Upper lobe of left lung (tissue), 6 donors: ENCODE results near the gene THBS2. TPM values are rescaled to one million over a fixed set of nuclear protein-coding genes. Genes with fewer than 3 reads are reported as not detected.
"Not testable (repeated sequence)": the region's sequence is repeated elsewhere in the genome, so short reads cannot be mapped to it uniquely, and the experiment has no call there.

Experiments used
- ATAC-seq, 2 donors: fragments of 200-7000 bp; cut with Tn5 transposase; one replicate each; pipeline ENCODE4 v1.9.1; 2022; ENCODE audit warnings: mild to moderate bottlenecking in 2 of 2, moderate library complexity in 2 of 2; ENCODE audit not compliant: low FRiP score in 2 of 2
- DNase-seq, 2 donors: peaks; one replicate each; pipeline ENCODE4 v3.0.0-alpha.2; 2019 to 2020
- H3K27ac ChIP-seq, 4 donors: fragments of 200-600 bp; sonication (generic); one replicate each; pipeline ENCODE4 v1.5.1; 2016 to 2019
- H3K27me3 ChIP-seq, 4 donors: fragments of 200-600 bp; sonication (generic); one replicate each; pipeline ENCODE4 v1.5.1; 2017 to 2019
- H3K36me3 ChIP-seq, 4 donors: fragments of 200-600 bp; sonication (generic); one replicate each; pipeline ENCODE4 v1.5.1; 2016 to 2019
- H3K4me1 ChIP-seq, 4 donors: fragments of 200-600 bp; sonication (generic); one replicate each; pipeline ENCODE4 v1.5.1; 2018 to 2019
- H3K4me3 ChIP-seq, 4 donors: fragments of 200-600 bp; sonication (generic); one replicate each; pipeline ENCODE4 v1.5.1; 2017 to 2019; ENCODE audit warnings: mild to moderate bottlenecking in 2 of 4, moderate library complexity in 1 of 4
- H3K9me3 ChIP-seq, 4 donors: fragments of 200-600 bp; sonication (generic); one replicate each; pipeline ENCODE4 v1.5.1; 2018 to 2019
- EP300 ChIP-seq, 4 donors: sonication (generic); formaldehyde crosslinking; IDR thresholded peaks; one replicate each; pipeline ENCODE4 v1.5.1; 2017; ENCODE audit warnings: antibody characterized with exemption in 4 of 4, control low read depth in 2 of 4
- POLR2A ChIP-seq, 4 donors: fragments of 450-650 bp; IDR thresholded peaks; one replicate each; pipeline ENCODE4 v1.5.1; 2016 to 2017; ENCODE audit warnings: antibody characterized with exemption in 4 of 4, mild to moderate bottlenecking in 2 of 4
- POLR2AphosphoS5 ChIP-seq, 2 donors: sonication (generic); formaldehyde crosslinking; IDR thresholded peaks; one replicate each; pipeline ENCODE4 v1.5.1; 2017; ENCODE audit warnings: antibody characterized with exemption in 2 of 2
- WGBS, 2 donors: methylation state at CpG; one replicate each; pipeline ENCODE4 v1.1.5; 2017 to 2018; 5-methylcytosine and 5-hydroxymethylcytosine counted together
- total RNA-seq, 6 donors: library from RNA; depleted of rRNA in 4 of 6; stranded (reverse); fragments of >200 nt in 4 of 6; gene quantifications; one replicate each; pipeline versions ENCODE4 v1.1.0 to v1.2.1, GENCODE V29; 2016 to 2021
- TF ChIP-seq, protein P1 (sequence below), 6 experiments: fragments of 450-650 bp in 4 of 6; fragments of 200-600 bp in 2 of 6; sonication (generic) in 2 of 6; IDR thresholded peaks; one replicate each; pipeline ENCODE4 v1.5.1; 2016 to 2019; ENCODE audit warnings: antibody characterized with exemption in 6 of 6
- donor health status: DM: no; HTN: no; CAD: no; lungs with moderate emphysema.
- donor health status: DM: no; HTN: yes; CAD: no; lungs with severe emphysema.

THBS2 gene
- total RNA-seq, 6 donors from 2014 or later, result 5.3 to 43.2 (median 17.3) TPM

- Histone ChIP-seq H3K4me1 (no peaks in the 10 kb centered on the region), H3K27me3 (no peaks in the 10 kb centered on the region), H3K9me3 (no peaks in the 10 kb centered on the region), H3K4me3 (no peak overlapping the region), H3K36me3 (no peaks in the 10 kb centered on the region), H3K27ac (no peak overlapping the region)
- DNase-seq, result no peak
- peak in 1 of 2 donors; percentile 15 for ATAC-seq
- TF ChIP-seq, protein P1, sequence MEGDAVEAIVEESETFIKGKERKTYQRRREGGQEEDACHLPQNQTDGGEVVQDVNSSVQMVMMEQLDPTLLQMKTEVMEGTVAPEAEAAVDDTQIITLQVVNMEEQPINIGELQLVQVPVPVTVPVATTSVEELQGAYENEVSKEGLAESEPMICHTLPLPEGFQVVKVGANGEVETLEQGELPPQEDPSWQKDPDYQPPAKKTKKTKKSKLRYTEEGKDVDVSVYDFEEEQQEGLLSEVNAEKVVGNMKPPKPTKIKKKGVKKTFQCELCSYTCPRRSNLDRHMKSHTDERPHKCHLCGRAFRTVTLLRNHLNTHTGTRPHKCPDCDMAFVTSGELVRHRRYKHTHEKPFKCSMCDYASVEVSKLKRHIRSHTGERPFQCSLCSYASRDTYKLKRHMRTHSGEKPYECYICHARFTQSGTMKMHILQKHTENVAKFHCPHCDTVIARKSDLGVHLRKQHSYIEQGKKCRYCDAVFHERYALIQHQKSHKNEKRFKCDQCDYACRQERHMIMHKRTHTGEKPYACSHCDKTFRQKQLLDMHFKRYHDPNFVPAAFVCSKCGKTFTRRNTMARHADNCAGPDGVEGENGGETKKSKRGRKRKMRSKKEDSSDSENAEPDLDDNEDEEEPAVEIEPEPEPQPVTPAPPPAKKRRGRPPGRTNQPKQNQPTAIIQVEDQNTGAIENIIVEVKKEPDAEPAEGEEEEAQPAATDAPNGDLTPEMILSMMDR (IDR thresholded peaks at IDR 0.05), result no peak
- TF ChIP-seq EP300 (IDR thresholded peaks at IDR 0.05) (no peak), POLR2AphosphoS5 (IDR thresholded peaks at IDR 0.05) (no peak), POLR2A (IDR thresholded peaks at IDR 0.05) (no peak)
- 92 to 94% methylated on average over 9 of the region's 9 CpGs for WGBS, 2 donors
These were observed 53.9 kb downstream of the THBS2 start for GRCh38 chr6:169199625-169200335.

DNA sequence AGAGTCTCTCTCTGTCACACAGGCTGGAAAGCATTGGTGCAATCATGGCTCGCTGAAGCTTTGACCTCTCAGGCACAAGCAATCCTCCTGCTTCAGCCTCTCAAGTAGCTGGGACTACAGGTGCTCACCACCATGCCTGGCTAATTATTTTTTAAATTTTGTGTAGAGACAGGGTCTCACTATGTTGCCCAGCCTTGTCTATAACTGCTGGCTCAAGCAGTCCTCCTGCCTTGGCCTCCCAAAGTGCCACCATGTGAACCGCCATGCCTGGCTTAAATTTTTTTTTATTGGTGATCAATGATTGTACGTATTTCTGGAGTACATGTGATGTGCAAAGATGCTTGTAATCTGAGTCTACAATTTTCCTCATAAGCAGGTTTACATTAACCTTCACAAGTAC lies 54.8 kb downstream of the THBS2 start:
- no peak for DNase-seq
- WGBS, 2 donors, result 86 to 95% methylated on average over 3 of the region's 3 CpGs
- H3K4me3 ChIP-seq, result no peak overlapping the region
- no peak for ATAC-seq
- no peaks in the 10 kb centered on the region for H3K27me3 ChIP-seq
- no peaks in the 10 kb centered on the region for H3K9me3 ChIP-seq
- TF ChIP-seq, protein P1 (IDR thresholded peaks at IDR 0.05), result no peak
- TF ChIP-seq POLR2AphosphoS5 (IDR thresholded peaks at IDR 0.05), result no peak
- TF ChIP-seq EP300 (IDR thresholded peaks at IDR 0.05), result no peak
- TF ChIP-seq POLR2A (IDR thresholded peaks at IDR 0.05), result no peak
- no peaks in the 10 kb centered on the region for H3K36me3 ChIP-seq
- H3K4me1 ChIP-seq, result no peaks in the 10 kb centered on the region
- H3K27ac ChIP-seq, result no peak overlapping the region

DNA sequence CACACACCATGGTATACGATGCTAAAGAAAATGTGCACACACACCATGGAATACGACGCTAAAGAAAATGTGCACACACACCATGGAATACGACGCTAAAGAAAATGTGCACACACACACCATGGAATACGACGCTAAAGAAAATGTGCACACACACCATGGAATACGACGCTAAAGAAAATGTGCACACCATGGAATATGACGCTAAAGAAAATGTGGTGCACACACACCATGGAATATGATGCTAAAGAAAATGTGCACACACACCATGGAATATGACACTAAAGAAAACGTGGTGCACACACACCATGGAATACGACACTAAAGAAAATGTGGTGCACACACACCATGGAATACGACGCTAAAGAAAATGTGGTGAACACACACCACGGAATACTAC lies 55.7 kb downstream of the THBS2 start:
- not testable (repeated sequence) for H3K4me1 ChIP-seq, H3K36me3 ChIP-seq, H3K9me3 ChIP-seq, H3K27me3 ChIP-seq, DNase-seq, H3K27ac ChIP-seq, H3K4me3 ChIP-seq, ATAC-seq
- WGBS, 2 donors, result 88 to 93% methylated on average over 15 of the region's 15 CpGs

GRCh38 chr6:169196279-169196678 lies 57.4 kb downstream of the THBS2 start:
- not testable (repeated sequence) for H3K27ac ChIP-seq, DNase-seq, H3K36me3 ChIP-seq, H3K4me3 ChIP-seq, H3K27me3 ChIP-seq, ATAC-seq, H3K9me3 ChIP-seq, H3K4me1 ChIP-seq
- 74 to 98% methylated on average over 2 of the region's 2 CpGs for WGBS, 2 donors

- H3K27ac ChIP-seq, result no peak overlapping the region
- TF ChIP-seq, protein P1 (IDR thresholded peaks at IDR 0.05), result no peak
- TF ChIP-seq EP300 (IDR thresholded peaks at IDR 0.05) (no peak), POLR2A (IDR thresholded peaks at IDR 0.05) (no peak), POLR2AphosphoS5 (IDR thresholded peaks at IDR 0.05) (no peak)
These were observed 58.9 kb downstream of the THBS2 start for GRCh38 chr6:169194737-169195136.

GRCh38 chr6:169190970-169191369 lies 62.7 kb downstream of the THBS2 start:
- Histone ChIP-seq H3K27ac (peak overlapping the region in 1 of 4 donors; percentile 35), H3K27me3 (no peaks in the 10 kb centered on the region), H3K4me3 (no peak overlapping the region), H3K9me3 (no peaks in the 10 kb centered on the region), H3K4me1 (peaks cover 0 to 2% (median 0%) of the 10 kb centered on the region in 4 donors), H3K36me3 (no peaks in the 10 kb centered on the region)
- TF ChIP-seq, protein P1 (IDR thresholded peaks at IDR 0.05), result no peak
- TF ChIP-seq EP300 (IDR thresholded peaks at IDR 0.05) (no peak), POLR2AphosphoS5 (IDR thresholded peaks at IDR 0.05) (no peak), POLR2A (IDR thresholded peaks at IDR 0.05) (no peak)
- no peak for ATAC-seq
- no peak for DNase-seq
- 83 to 85% methylated on average over 8 of the region's 8 CpGs for WGBS, 2 donors

More at GRCh38 chr6:169194737-169195136, 58.9 kb downstream of the THBS2 start:
- 65 to 70% methylated on average over 2 of the region's 2 CpGs for WGBS, 2 donors
- no peaks in the 10 kb centered on the region for H3K27me3 ChIP-seq
- H3K36me3 ChIP-seq, result no peaks in the 10 kb centered on the region
- H3K4me3 ChIP-seq, result no peak overlapping the region
- ATAC-seq (no peak), DNase-seq (no peak)
- peaks cover 0 to 2% (median 0%) of the 10 kb centered on the region in 4 donors for H3K4me1 ChIP-seq
- H3K9me3 ChIP-seq, result no peaks in the 10 kb centered on the region
